Muscle of arm (tissue), 12 donors: ENCODE results near the gene QSOX1. TPM values are rescaled to one million over a fixed set of nuclear protein-coding genes. Genes with fewer than 3 reads are reported as not detected.

ENCODE experiments used
- DNase-seq: peaks from one replicate; pipeline ENCODE4 v3.0.0-alpha.2; 2013
- polyA plus RNA-seq, 12 donors: library from polyadenylated mRNA; unstranded; fragments of 120-200 nt; gene quantifications; one replicate each; pipeline ENCODE4 v1.2.1, GENCODE V29; 2013; ENCODE audit not compliant: insufficient read length in 12 of 12

The QSOX1 gene
- polyA plus RNA-seq, 12 donors, result 16.8 to 48.7 (median 25.8) TPM; not detected in 1

GRCh38 chr1:180248731-180249681 is 94.3 kb downstream of the QSOX1 start:
- DNase-seq, result no peak

- DNase-seq, result no peak
Measured at GRCh38 chr1:180249725-180250498, 95.2 kb downstream of the QSOX1 start.

- no peak for DNase-seq
Measured at GRCh38 chr1:180250499-180250770, 95.8 kb downstream of the QSOX1 start.

GRCh38 chr1:180250883-180251509 is 96.3 kb downstream of the QSOX1 start:
- no peak for DNase-seq

- DNase-seq, result no peak
Measured at GRCh38 chr1:180251526-180252305, 97.0 kb downstream of the QSOX1 start.

- DNase-seq, result no peak
Measured at GRCh38 chr1:180252638-180253536, 98.2 kb downstream of the QSOX1 start.

Other genes starting within 250 kb of the QSOX1 start
- gene CEP350, start 200.1 kb upstream of the QSOX1 start, polyA plus RNA-seq, result 10 to 100 TPM in 11 of 12 donors, not detected in 1; 27.9 to 41.2 (median 33.8) TPM
- 1 to 10 TPM in 7 of 12 donors, under 1 TPM in 4, not detected in 1; 0.77 to 4.0 (median 1.5) TPM for gene LHX4, start 75.4 kb downstream of the QSOX1 start, polyA plus RNA-seq